Pancreas (tissue), 10 donors: ENCODE results near the gene NWD2. TPM values are rescaled to one million over a fixed set of nuclear protein-coding genes. Genes with fewer than 3 reads are reported as not detected.
"Not testable (repeated sequence)": the region's sequence is repeated elsewhere in the genome, so short reads cannot be mapped to it uniquely, and the experiment has no call there.

Experiments used
- ATAC-seq, 4 donors: fragments of 200-7000 bp; cut with Tn5 transposase; one replicate each; pipeline versions ENCODE4 v1.8.0 to v1.9.1; 2020; ENCODE audit warnings: mild to moderate bottlenecking in 4 of 4, moderate library complexity in 4 of 4
- DNase-seq, 6 donors: peaks; one replicate each; pipeline ENCODE4 v3.0.0-alpha.2; 2020
- FAIRE-seq: peaks from 2 replicates; lab custom pipeline; 2012; peaks lifted over from hg19 to GRCh38; lab: Jason Lieb, UNC
- H3K27ac ChIP-seq, 4 donors: fragments of 200-600 bp; sonication (generic); 1 replicate in 3 of 4; 2 replicates in 1 of 4; pipeline versions ENCODE4 v1.5.0 to v1.8.0; 2020
- H3K27me3 ChIP-seq, 4 donors: fragments of 200-600 bp; one replicate each; pipeline ENCODE4 v1.8.0; 2021
- H3K36me3 ChIP-seq, 3 donors: fragments of 200-600 bp; sonication (generic) in 1 of 3; one replicate each; pipeline versions ENCODE4 v1.5.0 to v1.8.0; 2020 to 2021
- H3K4me1 ChIP-seq, 3 donors: fragments of 200-600 bp; one replicate each; pipeline ENCODE4 v1.8.0; 2021
- H3K4me3 ChIP-seq, 4 donors: fragments of 200-600 bp; sonication (generic) in 2 of 4; one replicate each; pipeline versions ENCODE4 v1.5.0 to v1.8.0; 2020 to 2021
- H3K9me3 ChIP-seq, 4 donors: fragments of 200-600 bp; one replicate each; pipeline ENCODE4 v1.8.0; 2021
- CTCF ChIP-seq, 4 donors: fragments of 200-600 bp; sonication (generic) in 3 of 4; IDR thresholded peaks; one replicate each; pipeline versions ENCODE4 v1.5.0 to v1.8.0; 2021; ENCODE audit warnings: antibody characterized with exemption in 4 of 4
- whole genome bisulfite sequencing, 2 donors: extraction: QIAGEN DNeasy Blood & Tissue Kit; methylation state at CpG; one replicate each; pipeline ENCODE4 v1.1.7; 2013; 5-methylcytosine and 5-hydroxymethylcytosine counted together
- intact Hi-C, 3 donors: fragments of 100-400 bp; cut with DNase I; formaldehyde crosslinking; loops; one replicate each; pipeline versions ENCODE4 v1.11.1 to v1.14.2; 2022
- polyA plus RNA-seq, 2 donors: library from polyadenylated mRNA; stranded (reverse); fragments of 200-250 nt; gene quantifications; one replicate each; pipeline ENCODE4 v1.2.3, GENCODE V29; 2013
- total RNA-seq, 6 donors: library from RNA; stranded (reverse); fragmentation: NEBNext Ultra II Directional in 4 of 6; extraction: Animal tissue kit (Norgen Biotek cat#: 25700) in 4 of 6; gene quantifications; one replicate each; pipeline versions ENCODE4 v1.2.1 to v1.2.4, GENCODE V29; 2021 to 2023
- donor health status: healthy with polysubstance abuse.
- donor health status: DM: no; HTN: no; CAD: no; lungs with moderate emphysema.
- donor health status: DM: no; HTN: no; CAD: no.
- donor health status: control.
- donor health status: control.
- donor health status: Bipolar disorder and iron deficiency.
- donor health status: DM: yes; HTN: yes; CAD: no.
- donor health status: DM: no; HTN: no; CAD: no.
- donor health status: DM: no; HTN: no; CAD: no.
- donor health status: DM: yes; HTN: yes; CAD: no.

The NWD2 gene
- total and polyA plus RNA-seq, 8 donors, result under 0.01 to 0.22 (median 0.09) TPM; not detected in 1

- no peak for TF ChIP-seq CTCF (IDR thresholded peaks at IDR 0.05)
- Histone ChIP-seq H3K4me1 (peaks cover 0 to 3% (median 0%) of the 10 kb centered on the region in 3 donors), H3K27me3 (no peaks in the 10 kb centered on the region), H3K9me3 (no peaks in the 10 kb centered on the region), H3K36me3 (no peaks in the 10 kb centered on the region), H3K4me3 (no peak overlapping the region), H3K27ac (no peak overlapping the region)
- 92% methylated on average over 3 of the region's 3 CpGs for WGBS, 2 donors
- intact Hi-C loops, result no loop called here
- DNase-seq (no peak), FAIRE-seq (no peak), ATAC-seq (peak in 1 of 4 donors; percentile 22)
These were observed 148.8 kb downstream of the NWD2 start for GRCh38 chr4:37393321-37393720.

- H3K27me3 ChIP-seq, result no peaks in the 10 kb centered on the region
- TF ChIP-seq CTCF (IDR thresholded peaks at IDR 0.05), result no peak
- no peaks in the 10 kb centered on the region for H3K9me3 ChIP-seq
- intact Hi-C loops, result no loop called here
- no peak overlapping the region for H3K4me3 ChIP-seq
- no peak for ATAC-seq
- H3K36me3 ChIP-seq, result no peaks in the 10 kb centered on the region
- FAIRE-seq, result no peak
- no peak overlapping the region for H3K27ac ChIP-seq
- H3K4me1 ChIP-seq, result peaks cover 0 to 3% (median 0%) of the 10 kb centered on the region in 3 donors
- no peak for DNase-seq
- 66 to 80% methylated on average over 3 of the region's 3 CpGs for WGBS, 2 donors
These were observed 149.3 kb downstream of the NWD2 start for GRCh38 chr4:37393889-37394288.

- WGBS, 2 donors, result 89 to 91% methylated on average over 6 of the region's 6 CpGs
- H3K27me3 ChIP-seq, result no peaks in the 10 kb centered on the region
- FAIRE-seq (no peak), DNase-seq (no peak), ATAC-seq (no peak)
- intact Hi-C loops, result no loop called here
- TF ChIP-seq CTCF (IDR thresholded peaks at IDR 0.05), result no peak
- no peaks in the 10 kb centered on the region for H3K36me3 ChIP-seq
- H3K27ac ChIP-seq, result no peak overlapping the region
- H3K9me3 ChIP-seq, result no peaks in the 10 kb centered on the region
- peaks cover 0 to 3% (median 0%) of the 10 kb centered on the region in 3 donors for H3K4me1 ChIP-seq
- H3K4me3 ChIP-seq, result no peak overlapping the region
These were observed 153.0 kb downstream of the NWD2 start for GRCh38 chr4:37397505-37397904.

- ATAC-seq (no peak), DNase-seq (no peak), FAIRE-seq (no peak)
- no peak for TF ChIP-seq CTCF (IDR thresholded peaks at IDR 0.05)
- H3K4me3 ChIP-seq, result no peak overlapping the region
- no peaks in the 10 kb centered on the region for H3K36me3 ChIP-seq
- no peaks in the 10 kb centered on the region for H3K27me3 ChIP-seq
- 75 to 80% methylated on average over 2 of the region's 2 CpGs for WGBS, 2 donors
- no peak overlapping the region for H3K27ac ChIP-seq
- no peaks in the 10 kb centered on the region for H3K9me3 ChIP-seq
- intact Hi-C loops, result no loop called here
- no peaks in the 10 kb centered on the region for H3K4me1 ChIP-seq
These were observed 155.8 kb downstream of the NWD2 start for GRCh38 chr4:37400241-37400881.

GRCh38 chr4:37407938-37408826 lies 163.6 kb downstream of the NWD2 start:
- intact Hi-C loops, H3K4me1 ChIP-seq, FAIRE-seq, H3K36me3 ChIP-seq, H3K9me3 ChIP-seq, H3K4me3 ChIP-seq, H3K27ac ChIP-seq, H3K27me3 ChIP-seq: not testable (repeated sequence)
- DNase-seq (peak in 4 of 6 donors; percentile 14 to 81 (median 44)), ATAC-seq (peak in 1 of 4 donors; percentile 92)
- 43 to 50% methylated on average over 9 of the region's 9 CpGs for WGBS, 2 donors

- intact Hi-C loops, DNase-seq, H3K4me3 ChIP-seq, ATAC-seq, H3K4me1 ChIP-seq, H3K27me3 ChIP-seq, FAIRE-seq, H3K9me3 ChIP-seq, H3K27ac ChIP-seq, H3K36me3 ChIP-seq: not testable (repeated sequence)
- WGBS, 2 donors, result 100% methylated on average over 2 of the region's 2 CpGs
These were observed 169.1 kb downstream of the NWD2 start for GRCh38 chr4:37413612-37414011.
